DMS153 (cell line): ENCODE measurements around the gene TCF19.

ENCODE experiments used
- DNase-seq: peaks from one replicate; lab custom pipeline; 2025; lab: John Stamatoyannopoulos, UW

The TCF19 gene

GRCh38 chr6:31128093-31128676 lies 30.2 kb upstream of the TCF19 start:
- peak; percentile 23 for DNase-seq

GRCh38 chr6:31129130-31129529 lies 29.3 kb upstream of the TCF19 start:
- DNase-seq, result no peak

DNA sequence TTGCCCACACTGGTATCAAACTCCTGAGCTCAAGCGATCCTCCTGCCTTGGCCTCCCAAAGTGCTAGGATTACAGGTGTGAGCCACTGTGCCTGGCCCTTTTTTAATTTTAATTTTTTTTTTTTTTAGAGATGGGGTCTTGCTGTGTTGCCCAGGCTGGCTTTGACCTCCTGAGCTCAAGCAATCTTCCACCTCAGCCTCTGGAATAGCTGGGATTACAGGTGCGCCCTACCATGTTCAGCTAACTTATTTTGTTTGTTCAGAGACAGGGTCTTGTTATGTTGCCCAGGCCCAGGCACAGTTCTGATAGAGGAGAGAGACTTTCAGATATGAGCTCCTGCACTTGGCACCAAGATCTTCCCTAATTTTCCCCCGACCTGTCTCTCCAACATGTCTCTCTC lies 27.6 kb upstream of the TCF19 start:
- no peak for DNase-seq

DNA sequence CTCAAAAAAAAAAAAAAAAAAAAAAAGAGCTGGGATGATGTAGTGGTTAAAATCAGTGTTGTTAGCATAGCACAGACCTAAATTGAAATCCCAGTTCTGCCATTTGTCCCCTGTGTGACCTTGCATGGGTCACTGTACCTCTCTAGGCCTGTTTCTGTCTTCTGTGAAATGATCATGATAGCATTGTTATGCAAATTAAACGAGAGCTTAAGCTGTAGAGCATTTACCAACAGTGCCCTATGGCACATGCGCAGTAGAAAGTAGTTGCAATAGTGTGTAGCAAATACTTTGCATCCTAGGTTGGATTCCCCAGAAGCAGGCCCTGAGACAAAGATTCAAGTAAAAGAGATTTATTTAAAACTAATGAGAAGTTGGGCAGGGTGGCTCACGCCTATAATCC lies 26.8 kb upstream of the TCF19 start:
- no peak for DNase-seq

DNA sequence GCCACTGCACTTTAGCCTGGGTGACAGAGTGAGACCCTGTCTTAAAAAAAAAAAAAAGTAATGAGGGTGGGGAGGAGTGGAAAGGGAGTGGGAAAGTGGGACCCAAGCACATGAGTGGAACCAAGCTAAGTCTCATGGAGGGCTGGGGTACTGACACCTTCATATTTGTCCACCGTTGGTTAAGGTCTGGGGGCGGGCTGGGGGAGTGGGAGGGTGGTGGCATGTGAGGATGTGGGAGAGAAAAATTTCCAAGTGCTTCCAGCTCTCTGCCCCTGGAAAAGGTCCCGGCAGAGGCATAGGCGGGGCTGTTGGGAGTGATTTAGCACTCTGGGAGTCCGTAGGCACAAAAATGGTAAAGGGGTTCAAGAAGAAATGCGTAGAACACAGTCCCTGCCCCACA lies 25.6 kb upstream of the TCF19 start:
- DNase-seq, result no peak

DNA sequence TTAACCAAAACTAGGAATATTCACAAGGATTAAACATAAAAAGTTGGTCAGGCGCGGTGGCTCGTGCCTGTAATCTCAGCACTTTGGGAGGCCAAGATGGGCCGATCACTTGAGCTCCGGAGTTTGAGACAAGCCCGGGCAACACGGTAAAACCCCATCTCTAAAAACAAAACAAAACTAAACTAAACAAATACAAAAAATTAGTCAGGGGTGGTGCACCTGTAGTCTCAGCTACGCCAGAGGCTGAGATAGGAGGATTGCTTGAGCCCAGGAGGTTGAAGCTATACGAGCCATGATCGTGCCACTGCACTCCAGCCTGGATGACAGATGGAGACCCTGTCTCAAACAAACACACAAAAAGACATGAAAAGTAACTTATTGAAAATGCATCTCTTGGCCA lies 22.7 kb upstream of the TCF19 start:
- DNase-seq, result no peak

- DNase-seq, result no peak
Observed at GRCh38 chr6:31138982-31139381, 19.4 kb upstream of the TCF19 start, which contains the start of gene PSORS1C2. TSS of gene PSORS1C2 (minus strand) at chr6:31139066. CDS start at chr6:31139026, 40 bp downstream.

DNA sequence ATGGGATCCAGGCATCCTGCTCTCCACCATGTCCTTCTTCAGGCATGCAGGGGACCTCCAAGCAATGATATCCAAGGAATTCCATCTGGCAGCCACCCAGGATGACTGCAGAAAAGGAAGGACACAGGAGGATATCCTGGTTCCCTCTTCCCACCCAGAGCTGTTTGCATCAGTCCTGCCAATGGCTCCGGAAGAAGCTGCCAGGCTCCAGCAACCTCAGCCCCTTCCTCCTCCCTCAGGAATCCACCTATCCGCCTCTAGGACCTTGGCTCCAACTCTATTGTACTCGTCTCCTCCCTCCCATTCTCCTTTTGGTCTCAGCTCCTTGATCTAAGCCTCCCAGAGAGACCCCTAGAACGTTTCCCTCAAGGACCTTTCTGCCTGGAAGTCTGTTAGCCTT lies 18.8 kb upstream of the TCF19 start:
- DNase-seq, result no peak

DNA sequence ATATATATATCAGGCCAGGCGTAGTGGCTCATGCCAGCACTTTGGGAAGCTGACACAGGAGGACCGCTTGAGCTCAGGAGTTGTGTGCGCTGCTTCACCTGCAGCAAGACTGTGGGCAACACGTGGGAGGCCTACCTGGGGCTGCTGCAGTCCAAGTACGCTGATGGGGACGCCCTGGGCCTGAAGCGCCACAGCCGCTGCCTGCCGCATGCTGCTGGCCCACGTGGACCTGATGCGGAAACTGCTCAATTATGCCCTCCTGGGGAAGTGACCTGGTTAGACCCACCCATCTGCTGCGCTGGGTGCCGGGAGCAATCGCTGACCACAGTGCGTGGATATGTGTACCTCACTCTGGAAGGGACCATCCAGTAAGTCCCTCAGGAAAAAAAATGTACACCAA lies 17.7 kb upstream of the TCF19 start:
- no peak for DNase-seq

GRCh38 chr6:31142361-31142761 lies 16.0 kb upstream of the TCF19 start:
- no peak for DNase-seq

DNA sequence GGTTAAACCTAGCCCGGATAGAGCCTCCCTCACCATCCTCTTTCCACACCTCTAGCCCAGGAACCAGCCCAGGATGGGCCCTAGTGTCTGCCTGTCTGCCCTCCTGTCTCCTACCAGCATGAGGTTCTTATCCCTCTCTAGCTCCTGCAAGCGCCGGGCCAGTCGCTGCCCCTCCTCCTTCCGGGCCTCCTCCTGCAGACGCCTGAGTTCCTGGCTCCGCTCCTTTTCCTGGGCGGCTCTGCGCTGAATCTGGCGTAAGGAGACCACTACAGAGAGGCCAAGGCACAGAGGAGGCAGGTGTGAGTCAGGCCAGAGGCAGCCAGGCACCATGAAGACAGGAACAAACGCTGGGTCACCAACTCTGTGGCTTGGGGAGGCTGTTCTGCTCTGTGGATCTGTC lies 15.2 kb upstream of the TCF19 start:
- no peak for DNase-seq

DNA sequence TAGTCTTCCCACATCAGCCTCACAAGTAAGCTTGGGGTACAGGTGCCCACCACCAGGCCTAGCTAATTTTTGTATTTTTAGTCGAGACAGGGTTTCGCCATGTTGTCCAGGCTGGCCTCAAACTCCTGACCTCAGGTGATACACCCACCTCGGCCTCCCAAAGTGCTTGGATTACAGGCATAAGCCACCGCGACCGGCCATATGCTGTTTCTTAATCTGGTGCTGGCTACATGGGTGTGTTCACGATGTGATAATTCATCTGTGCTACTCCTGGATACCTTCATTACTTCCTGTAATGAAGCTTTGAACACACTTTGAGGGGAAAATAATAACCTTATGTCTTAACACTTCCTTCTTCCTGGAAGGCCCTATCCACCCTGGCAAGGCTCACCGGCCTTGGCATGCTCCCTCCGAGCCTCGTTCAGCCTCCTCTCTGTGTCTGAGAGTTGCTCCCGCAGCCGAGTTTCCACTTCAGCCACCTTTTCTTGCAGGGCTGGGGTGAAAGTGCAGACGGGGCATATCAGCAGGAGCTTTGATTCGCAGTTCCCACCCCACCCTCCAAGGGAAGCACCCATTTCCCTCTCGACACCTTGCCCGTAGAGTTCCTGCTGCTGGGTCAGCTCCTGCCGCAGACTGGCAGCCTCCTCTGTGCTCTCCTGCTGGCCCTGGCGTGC lies 14.0 kb upstream of the TCF19 start:
- no peak for DNase-seq

- DNase-seq, result no peak
Observed at GRCh38 chr6:31144970-31145340, 13.4 kb upstream of the TCF19 start.

DNA sequence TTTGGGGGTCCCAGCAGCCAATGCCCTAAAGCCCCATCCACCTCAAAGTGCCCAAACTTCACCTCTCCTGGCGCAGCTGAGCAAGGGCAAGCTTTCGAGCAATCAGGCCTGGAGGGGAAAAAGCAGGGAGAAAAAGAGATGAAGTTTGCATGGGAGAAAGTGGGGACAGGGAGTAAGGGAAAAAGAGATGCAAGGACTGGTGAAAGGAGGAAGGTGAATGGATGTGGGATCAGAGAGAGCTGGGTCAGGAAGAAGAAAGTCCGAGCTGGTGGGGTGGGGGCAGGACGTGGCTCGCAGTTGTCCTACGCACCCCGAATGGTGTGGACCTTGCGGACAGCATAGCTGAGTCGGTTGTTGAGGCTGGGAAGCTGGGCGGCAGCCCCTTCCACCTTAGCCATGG lies 13.0 kb upstream of the TCF19 start:
- DNase-seq, result no peak

DNA sequence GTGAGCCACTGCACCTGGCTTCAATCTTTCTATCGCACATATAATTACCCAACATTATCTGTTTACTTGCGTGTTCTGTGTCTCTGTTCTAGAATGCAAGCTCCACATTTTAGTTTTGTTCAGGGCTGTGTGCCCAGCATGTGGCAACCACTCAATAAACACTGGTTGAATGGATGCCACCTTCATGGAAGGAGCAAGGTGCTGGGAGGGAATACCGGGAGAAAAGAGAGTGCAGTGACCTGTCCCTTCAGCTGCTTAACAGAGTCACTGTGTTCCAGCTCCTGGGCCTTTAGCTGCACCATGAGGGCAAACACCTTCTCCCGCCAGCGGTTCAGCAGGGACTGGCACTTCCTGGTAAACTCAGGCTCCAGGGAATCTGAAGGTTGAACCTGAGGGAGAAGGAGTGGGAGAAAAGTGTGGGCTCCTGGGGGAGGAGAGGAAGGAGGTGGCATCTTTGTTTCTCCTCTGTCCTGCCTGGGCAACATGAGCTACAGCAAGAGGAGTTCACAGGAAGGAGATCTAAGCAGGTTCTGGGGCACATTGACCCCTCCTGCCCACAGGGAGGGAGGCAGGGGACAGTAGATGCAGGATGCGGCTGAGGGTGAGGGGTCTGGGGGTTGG lies 8.5 kb upstream of the TCF19 start:
- DNase-seq, result no peak

- no peak for DNase-seq
Observed at GRCh38 chr6:31152781-31153180, 5.6 kb upstream of the TCF19 start.

GRCh38 chr6:31154436-31154835 lies 4.0 kb upstream of the TCF19 start:
- DNase-seq, result no peak

DNA sequence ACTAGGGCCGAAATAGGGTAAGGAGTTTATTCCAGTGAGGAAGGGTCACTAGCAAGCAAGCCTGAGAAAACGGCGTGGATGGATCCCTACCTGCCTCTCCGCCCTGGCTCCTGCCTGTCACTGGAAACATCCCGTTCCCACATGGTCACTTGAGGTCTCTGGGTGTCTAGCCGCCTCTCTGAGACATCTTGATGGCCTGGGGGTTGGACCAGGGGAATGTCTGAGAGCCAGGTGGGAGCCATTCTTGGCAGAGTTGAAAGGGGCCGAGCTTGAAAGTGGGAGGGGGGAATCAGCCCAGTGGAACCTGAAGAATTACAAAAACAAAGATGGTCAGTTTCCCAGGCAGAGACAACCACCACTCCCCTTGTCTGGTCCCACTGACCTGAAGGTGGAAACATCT lies 1.7 kb upstream of the TCF19 start:
- DNase-seq, result no peak

DNA sequence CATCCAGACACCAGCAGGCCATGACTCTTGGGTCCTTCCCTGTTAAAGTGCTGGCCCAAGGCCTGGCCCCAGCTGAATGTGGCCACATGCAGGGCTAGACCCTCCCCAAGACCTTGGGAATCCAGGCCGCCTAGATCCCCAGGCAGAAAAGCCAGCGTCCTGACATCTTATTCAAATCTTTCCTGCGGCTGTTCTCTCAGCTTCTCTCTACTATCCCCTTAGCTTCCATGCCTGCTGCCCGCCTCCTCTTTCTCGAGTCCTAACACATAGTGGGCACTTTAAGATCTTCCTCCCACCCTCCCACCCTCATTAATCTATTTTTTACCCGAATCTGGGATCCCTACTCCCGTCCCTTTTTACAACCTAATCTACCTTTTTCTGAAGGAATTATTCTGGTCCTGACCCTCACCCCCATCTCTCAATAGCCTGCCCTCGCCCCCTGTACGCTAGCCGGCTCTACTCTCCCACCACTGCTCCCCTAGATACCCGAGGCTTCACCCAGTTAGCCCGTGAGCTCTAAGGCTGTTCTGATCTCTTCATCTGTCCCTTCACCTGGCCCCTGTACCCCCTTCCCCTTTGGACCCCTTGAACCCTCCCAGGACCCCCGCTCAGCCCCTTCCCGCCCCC lies 763 bp upstream of the TCF19 start, which contains the start of gene CCHCR1:
TSS of gene CCHCR1 (minus strand) at position 290 of the 627 bp plus-strand sequence. CDS start at position 88, 202 bp downstream.
- DNase-seq, result no peak

DNA sequence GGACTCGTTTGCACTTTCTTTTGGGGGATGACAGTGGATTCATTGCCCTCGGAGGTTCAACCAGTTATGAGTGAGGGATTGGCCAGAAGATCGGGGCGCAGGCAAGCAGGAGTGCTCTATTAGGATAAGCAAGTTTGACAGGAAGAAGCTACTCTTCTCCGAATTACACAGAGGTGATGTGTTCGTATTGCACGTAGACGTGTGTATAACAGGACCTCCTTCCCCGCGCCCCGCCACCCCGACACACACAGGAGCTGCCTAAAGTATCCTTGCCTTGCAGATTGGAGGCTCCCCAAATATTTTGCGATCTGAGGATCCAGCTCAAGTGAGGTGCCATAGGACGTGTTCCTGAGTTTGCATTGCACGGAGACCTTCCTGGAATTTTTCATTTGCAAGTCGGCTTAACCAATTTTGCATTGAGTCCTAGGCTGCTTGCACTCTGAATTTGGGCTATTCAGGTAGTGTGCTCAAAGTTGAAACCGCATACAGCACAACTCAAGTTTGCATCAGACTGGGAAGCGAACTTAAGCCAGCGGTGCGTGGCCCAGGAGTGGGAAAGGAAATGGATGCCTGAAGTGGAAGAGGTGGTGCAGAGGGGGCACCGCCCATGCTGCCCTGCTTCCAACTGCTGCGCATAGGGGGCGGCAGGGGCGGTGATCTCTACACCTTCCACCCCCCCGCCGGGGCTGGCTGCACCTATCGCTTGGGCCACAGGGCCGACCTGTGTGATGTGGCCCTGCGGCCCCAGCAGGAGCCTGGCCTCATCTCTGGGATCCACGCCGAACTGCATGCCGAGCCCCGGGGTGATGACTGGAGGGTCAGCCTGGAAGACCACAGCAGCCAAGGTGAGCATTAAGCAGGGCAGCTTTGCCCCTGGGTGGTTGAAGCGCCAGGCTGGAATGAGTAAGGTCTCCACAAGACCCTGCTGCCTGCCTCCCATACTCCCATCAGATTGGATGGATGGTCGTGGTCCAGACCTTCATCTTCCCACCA lies 770 bp downstream of the TCF19 start:
- no peak for DNase-seq

DNA sequence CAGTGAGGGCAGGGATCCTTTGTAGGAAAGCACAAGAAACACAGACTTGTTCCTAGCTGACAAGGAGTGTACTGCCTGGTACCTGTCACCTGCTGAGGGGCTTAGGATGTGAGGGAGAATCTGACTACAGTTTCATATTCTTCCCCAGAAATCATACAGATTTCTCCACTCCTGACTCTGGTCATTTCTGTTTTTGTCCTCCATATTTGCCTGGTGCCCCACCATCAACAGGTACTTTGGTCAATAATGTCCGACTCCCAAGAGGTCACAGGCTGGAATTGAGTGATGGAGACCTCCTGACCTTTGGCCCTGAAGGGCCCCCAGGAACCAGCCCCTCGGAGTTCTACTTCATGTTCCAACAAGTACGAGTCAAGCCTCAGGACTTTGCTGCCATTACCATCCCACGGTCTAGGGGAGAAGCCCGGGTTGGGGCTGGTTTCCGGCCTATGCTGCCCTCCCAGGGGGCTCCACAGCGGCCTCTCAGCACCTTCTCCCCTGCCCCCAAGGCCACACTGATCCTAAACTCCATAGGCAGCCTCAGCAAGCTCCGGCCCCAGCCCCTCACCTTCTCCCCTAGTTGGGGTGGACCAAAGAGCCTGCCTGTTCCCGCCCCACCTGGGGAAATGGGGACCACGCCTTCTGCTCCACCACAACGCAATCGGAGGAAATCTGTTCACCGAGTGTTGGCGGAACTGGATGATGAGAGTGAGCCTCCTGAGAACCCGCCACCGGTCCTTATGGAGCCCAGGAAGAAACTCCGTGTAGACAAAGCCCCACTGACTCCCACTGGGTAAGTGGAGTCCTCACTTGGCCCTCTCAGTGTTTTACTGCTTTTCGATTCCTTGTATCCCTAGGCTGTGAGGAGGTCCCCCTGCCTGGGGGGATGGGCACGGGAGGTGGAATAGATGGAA lies 3.1 kb downstream of the TCF19 start:
- DNase-seq, result no peak
